Panc1 (cell line): ENCODE results near the gene DEDD2. TPM values are rescaled to one million over a fixed set of nuclear protein-coding genes. Genes with fewer than 3 reads are reported as not detected.

Experiments
- ATAC-seq: fragments of 200-7000 bp; cut with Tn5 transposase; 2 replicates; pipeline ENCODE4 v1.9.1; 2020; ENCODE audit warnings: mild to moderate bottlenecking, moderate library complexity
- BruUV-seq: library from RNA; stranded (reverse); fragments of 400-500 nt; replicated peaks from 2 replicates; lab custom pipeline; 2021; lab: Mats Ljungman, UMichigan
- CTCF ChIA-PET: fragments of 300-600 bp; sonication (Branson Sonifier 250); formaldehyde crosslinking; loops from one replicate; lab custom pipeline; 2022; ENCODE audit warnings: antibody characterized with exemption; lab: Charles Lee
- POLR2A ChIA-PET: fragments of 300-600 bp; sonication (Branson Sonifier 250); formaldehyde crosslinking; loops from one replicate; lab custom pipeline; 2022; ENCODE audit warnings: antibody characterized with exemption; lab: Charles Lee
- DNase-seq: peaks from one replicate; pipeline ENCODE4 v3.0.0-alpha.2; 2010; ENCODE audit warnings: low read depth, low spot score
- H3K27ac ChIP-seq: 2 replicates; pipeline ENCODE4 v1.5.1; 2011; ENCODE audit warnings: mild to moderate bottlenecking, low read length, inconsistent platforms
- H3K27me3 ChIP-seq: fragments of 200-500 bp; sonication (Bioruptor generic); 2 replicates; pipeline ENCODE4 v1.6.0; 2014; ENCODE audit warnings: low read length, inconsistent platforms; ENCODE audit not compliant: control insufficient read depth, insufficient read depth
- H3K36me3 ChIP-seq: fragments of 200-500 bp; sonication (Bioruptor generic); 2 replicates; pipeline ENCODE4 v1.5.1; 2014; ENCODE audit warnings: inconsistent platforms, mild to moderate bottlenecking, low read length, moderate library complexity; ENCODE audit not compliant: control insufficient read depth, insufficient read depth
- H3K4me1 ChIP-seq: 2 replicates; pipeline ENCODE4 v1.5.1; 2011; ENCODE audit warnings: inconsistent platforms, mild to moderate bottlenecking, low read length, moderate library complexity; ENCODE audit not compliant: control insufficient read depth, insufficient read depth
- H3K4me3 ChIP-seq, 2 experiments: 2 replicates each; pipeline ENCODE4 v1.5.1; 2011 to 2012; ENCODE audit warnings: low read depth in 2 of 2, low read length in 2 of 2, mild to moderate bottlenecking in 2 of 2, inconsistent platforms in 1 of 2, moderate library complexity in 1 of 2
- H3K9me3 ChIP-seq: fragments of 200-500 bp; sonication (Bioruptor generic); 2 replicates; pipeline ENCODE4 v1.5.1; 2014; ENCODE audit warnings: low read depth, mild to moderate bottlenecking, inconsistent platforms, low read length, moderate library complexity; ENCODE audit not compliant: control insufficient read depth, insufficient read depth
- POLR2AphosphoS5 ChIP-seq: IDR thresholded peaks from 2 replicates; pipeline ENCODE4 v1.6.1; 2012; ENCODE audit warnings: mild to moderate bottlenecking, low read depth, low read length, moderate library complexity
- REST ChIP-seq, 2 experiments: IDR thresholded peaks; 2 replicates each; pipeline ENCODE4 v1.6.1; 2011 to 2012; ENCODE audit warnings: low read depth in 2 of 2, control low read depth in 1 of 2, low read length in 1 of 2, mild to moderate bottlenecking in 1 of 2, moderate library complexity in 1 of 2; ENCODE audit not compliant: insufficient read depth in 1 of 2
- SIN3A ChIP-seq: IDR thresholded peaks from 2 replicates; pipeline ENCODE4 v1.6.1; 2012; ENCODE audit warnings: low read depth, mild to moderate bottlenecking, low read length, moderate library complexity, borderline replicate concordance; ENCODE audit not compliant: insufficient read depth
- TCF7L2 ChIP-seq: IDR thresholded peaks from 2 replicates; pipeline ENCODE4 v1.6.1; 2011; ENCODE audit warnings: mild to moderate bottlenecking, low read depth, low read length, inconsistent platforms
- in situ Hi-C: cut with HindIII; loops from 2 replicates; pipeline ENCODE4 v1.10.0; 2016; ENCODE audit warnings: low sequenced_read_pairs, low pct_unique_long_range_greater_than_20kb
- intact Hi-C: fragments of 100-400 bp; cut with micrococcal nuclease; formaldehyde crosslinking; loops from one replicate; pipeline ENCODE4 v1.10.0; 2022; ENCODE audit not compliant: unreplicated experiment
- total RNA-seq: library from RNA; stranded (reverse); gene quantifications from one replicate; pipeline ENCODE4 v1.2.1, GENCODE V29; 2021; ENCODE audit not compliant: unreplicated experiment
- TF ChIP-seq, protein P1 (sequence below): fragments of 450-650 bp; IDR thresholded peaks from 2 replicates; pipeline ENCODE4 v1.5.1; 2017; ENCODE audit warnings: mild to moderate bottlenecking

DEDD2 gene
- total RNA-seq, 1 experiment from 2014 or later: 13.2 TPM

DNA sequence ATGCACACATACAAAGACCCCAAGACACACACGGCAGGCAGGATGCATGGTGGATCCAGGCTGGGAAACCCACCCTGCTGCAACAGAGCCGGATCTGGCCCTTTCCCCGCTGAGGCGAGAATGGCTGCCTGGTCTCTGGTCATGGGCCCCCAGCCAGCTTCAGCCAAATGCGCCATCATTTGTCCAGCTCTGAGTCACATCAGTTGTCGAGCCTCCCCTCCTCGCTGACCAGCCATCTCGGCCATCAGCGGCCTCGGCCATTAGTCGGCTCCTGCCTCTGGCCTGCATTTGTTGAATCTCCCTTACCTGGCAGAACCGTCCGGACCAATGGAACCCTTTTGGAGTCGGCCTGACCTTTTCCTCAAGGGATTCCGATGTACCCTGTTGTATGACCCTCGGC, 46.8 kb downstream of the DEDD2 start:
- ChIA-PET CTCF (no interaction called here), POLR2A (no interaction called here)
- no peaks in the 10 kb centered on the region for H3K4me1 ChIP-seq
- TF ChIP-seq SIN3A (no peak), POLR2AphosphoS5 (no peak), TCF7L2 (no peak), REST (IDR thresholded peaks at IDR 0.05; ENCODE audit: insufficient read depth in 1 of 2, low read depth in 2 of 2, low read length in 1 of 2) (no peak)
- TF ChIP-seq, protein P1, sequence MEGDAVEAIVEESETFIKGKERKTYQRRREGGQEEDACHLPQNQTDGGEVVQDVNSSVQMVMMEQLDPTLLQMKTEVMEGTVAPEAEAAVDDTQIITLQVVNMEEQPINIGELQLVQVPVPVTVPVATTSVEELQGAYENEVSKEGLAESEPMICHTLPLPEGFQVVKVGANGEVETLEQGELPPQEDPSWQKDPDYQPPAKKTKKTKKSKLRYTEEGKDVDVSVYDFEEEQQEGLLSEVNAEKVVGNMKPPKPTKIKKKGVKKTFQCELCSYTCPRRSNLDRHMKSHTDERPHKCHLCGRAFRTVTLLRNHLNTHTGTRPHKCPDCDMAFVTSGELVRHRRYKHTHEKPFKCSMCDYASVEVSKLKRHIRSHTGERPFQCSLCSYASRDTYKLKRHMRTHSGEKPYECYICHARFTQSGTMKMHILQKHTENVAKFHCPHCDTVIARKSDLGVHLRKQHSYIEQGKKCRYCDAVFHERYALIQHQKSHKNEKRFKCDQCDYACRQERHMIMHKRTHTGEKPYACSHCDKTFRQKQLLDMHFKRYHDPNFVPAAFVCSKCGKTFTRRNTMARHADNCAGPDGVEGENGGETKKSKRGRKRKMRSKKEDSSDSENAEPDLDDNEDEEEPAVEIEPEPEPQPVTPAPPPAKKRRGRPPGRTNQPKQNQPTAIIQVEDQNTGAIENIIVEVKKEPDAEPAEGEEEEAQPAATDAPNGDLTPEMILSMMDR: no peak
- H3K36me3 ChIP-seq: no peaks in the 10 kb centered on the region
- BruUV-seq: no TSS peak
- no peak overlapping the region for H3K4me3 ChIP-seq
- in situ Hi-C loops (no loop called here), intact Hi-C loops (no loop called here)
- H3K27me3 ChIP-seq: peaks cover 3% of the 10 kb centered on the region; the same call in 1 of the 2 replicates
- DNase-seq (no peak), ATAC-seq (no peak)
- no peaks in the 10 kb centered on the region for H3K9me3 ChIP-seq
- no peak overlapping the region for H3K27ac ChIP-seq

DNA sequence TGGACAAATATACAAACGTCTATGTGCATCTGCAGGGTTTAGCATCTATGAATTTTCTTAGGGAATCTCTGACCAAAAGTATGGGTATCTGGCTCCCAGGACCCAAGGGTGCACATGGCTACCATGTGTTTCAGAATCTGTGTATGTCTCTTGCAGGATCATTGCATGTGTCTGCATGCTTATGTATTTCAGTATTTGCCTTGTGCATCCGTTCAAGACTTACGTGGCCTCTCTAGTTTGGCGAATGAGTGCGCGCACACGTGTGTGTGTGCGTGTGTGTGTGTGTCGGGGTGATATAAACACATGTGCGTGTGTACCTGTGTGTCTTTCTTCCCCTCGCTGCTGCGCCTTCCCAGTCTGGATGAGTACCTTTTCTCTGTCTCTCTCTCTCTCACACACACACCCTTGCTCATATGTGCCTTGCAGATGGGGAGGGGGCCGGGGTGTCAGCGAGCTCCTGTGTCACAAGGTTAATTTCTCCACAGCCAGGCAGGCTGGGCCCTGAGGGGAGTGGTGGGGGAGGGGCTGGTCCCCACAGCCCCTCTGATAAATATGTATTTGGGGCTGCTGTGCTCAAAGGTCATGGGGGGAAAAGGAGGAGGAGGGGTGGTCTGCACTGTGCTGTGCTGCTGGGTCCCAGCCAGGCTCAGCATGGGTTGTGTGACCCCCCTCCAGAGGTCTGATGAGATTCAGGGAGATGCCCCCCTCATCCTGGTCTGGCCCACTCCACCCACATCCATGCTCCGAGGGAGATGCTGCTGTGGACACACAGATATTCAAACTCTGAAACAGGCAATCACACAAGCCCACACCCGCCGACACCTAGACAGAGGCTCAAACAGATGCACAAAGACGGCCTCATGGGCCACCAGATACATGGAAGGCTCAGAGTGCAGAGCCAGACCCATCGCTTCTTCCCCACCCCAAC, 47.7 kb downstream of the DEDD2 start:
- in situ Hi-C loops: no loop called here
- no peaks in the 10 kb centered on the region for H3K4me1 ChIP-seq
- no TSS peak for BruUV-seq
- H3K9me3 ChIP-seq: no peaks in the 10 kb centered on the region
- intact Hi-C loops: no loop called here
- TF ChIP-seq REST (IDR thresholded peaks at IDR 0.05; ENCODE audit: insufficient read depth in 1 of 2, low read depth in 2 of 2, low read length in 1 of 2): no peak
- TF ChIP-seq, protein P1: no peak
- TF ChIP-seq TCF7L2: no peak
- H3K4me3 ChIP-seq: no peak overlapping the region
- ChIA-PET CTCF (no interaction called here), POLR2A (no interaction called here)
- H3K27ac ChIP-seq: no peak overlapping the region
- ATAC-seq (no peak), DNase-seq (no peak)
- no peaks in the 10 kb centered on the region for H3K27me3 ChIP-seq
- no peaks in the 10 kb centered on the region for H3K36me3 ChIP-seq
